GM18498 (cell line): ENCODE results near the gene ANKRD13A.
"Not testable (repeated sequence)": the region's sequence is repeated elsewhere in the genome, so short reads cannot be mapped to it uniquely, and the experiment has no call there.

Experiments
- ATAC-seq: cut with Tn5 transposase; IDR thresholded peaks from one replicate; pipeline ENCODE4 v1.9.1; 2021; ENCODE audit warnings: mild to moderate bottlenecking, moderate library complexity; ENCODE audit not compliant: unreplicated experiment

ANKRD13A gene

DNA sequence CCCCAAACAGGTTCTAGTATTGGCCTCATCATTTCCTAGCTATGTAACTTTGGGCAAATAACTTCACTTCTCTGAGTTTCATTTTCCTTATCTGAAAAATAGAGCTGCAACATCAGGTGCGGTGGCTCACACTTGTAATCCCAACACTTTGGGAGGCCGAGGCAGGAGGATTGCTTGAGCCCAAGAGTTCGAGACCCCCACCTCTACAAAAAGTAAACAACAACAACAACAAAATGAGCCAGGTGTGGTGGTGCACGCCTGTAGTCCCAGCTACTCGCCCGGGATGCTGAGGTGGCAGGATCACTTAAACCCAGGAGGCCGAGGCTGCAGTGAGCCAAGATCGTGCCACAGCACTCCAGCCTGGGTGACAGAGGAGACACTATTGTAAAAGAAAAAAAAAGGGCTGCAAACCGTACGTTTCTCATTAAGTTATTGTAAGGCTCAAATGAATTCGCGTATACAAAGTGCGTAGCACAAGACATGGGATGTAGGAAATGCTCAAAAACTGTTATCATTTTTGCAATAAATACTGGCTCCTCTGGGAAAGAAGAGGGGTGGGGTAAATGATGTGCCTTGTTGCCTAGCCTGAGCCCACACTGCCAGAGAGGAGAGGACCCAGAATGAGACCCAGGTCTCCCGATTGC lies 48.2 kb downstream of the ANKRD13A start:
- ATAC-seq = no peak

DNA sequence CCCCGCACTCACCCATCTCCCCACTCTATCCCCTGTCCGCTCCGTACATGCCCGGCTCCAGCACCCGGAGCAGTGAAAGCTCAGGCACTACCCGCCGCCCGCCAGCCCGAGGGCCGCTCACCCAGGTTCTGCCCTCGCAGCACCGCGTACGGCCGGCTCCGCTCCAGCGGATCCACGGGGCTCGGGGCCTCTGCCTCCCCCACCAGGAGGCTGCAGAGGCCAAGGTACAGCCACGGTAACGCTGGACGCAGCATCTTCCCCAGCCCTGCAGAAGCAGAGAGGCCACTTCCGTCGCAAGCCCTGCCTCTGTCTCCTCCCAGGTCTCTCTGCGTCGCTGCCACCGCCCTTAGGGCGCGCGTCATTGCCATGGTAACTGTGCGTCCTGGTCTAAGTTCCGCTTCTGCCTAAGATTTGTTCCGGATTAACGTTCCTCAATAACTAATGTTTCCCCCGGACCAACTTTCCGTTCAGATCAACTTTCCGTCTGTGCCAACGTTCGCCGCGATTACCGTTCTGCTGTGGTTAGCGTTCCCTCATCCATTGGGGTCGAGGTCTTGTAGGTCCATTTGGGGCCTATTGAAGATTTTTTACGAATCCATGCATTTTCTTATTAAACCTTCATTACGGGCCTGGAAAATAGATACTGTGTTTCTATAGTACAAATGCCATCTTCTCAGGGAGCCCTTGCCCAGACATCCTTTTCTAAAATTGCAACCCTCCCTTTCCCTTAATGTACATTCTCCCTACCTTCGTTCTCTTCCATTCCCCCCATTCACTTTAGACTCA lies 49.2 kb downstream of the ANKRD13A start, which contains the start of gene C12orf76:
Gene C12orf76, minus strand, starts transcription at position 281 of the 786 bp plus-strand sequence. Its CDS starts 27 bp downstream, at position 254.
- peak; percentile 100 for ATAC-seq

DNA sequence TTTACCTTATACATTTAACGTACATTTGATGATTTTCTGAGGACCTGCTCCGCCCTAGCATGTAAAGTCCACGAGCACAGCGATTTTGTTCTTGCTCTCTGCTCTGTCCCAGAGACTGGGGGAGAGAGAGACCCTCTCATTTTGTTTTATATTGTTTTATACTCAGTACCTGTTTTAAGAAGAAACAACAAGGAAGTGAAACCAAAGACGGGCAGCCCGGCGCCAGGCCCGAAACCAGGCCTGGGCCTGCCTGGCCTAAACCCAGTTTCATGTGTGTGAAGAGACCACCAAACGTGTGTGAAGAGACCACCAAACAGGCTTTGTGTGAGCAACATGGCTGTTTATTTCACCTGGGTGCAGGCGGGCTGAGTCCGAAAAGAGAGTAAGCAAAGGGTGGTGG lies 49.8 kb downstream of the ANKRD13A start:
- not testable (repeated sequence) for ATAC-seq

DNA sequence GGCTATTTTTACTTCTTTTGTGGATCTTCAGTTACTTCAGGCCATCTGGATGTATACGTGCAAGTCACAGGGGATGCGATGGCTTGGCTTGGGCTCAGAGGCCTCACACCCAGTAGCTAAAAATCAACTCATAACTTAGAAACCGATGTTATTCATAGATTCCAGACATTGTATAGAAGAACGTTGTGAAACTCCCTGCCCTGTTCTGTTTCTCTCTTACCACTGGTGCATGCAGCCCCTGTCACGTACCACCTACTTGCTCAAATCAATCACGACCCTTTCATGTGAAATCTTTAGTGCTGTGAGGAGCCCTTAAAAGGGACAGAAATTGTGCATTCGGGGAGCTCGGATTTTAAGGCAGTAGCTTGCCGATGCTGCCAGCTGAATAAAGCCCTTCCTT lies 50.4 kb downstream of the ANKRD13A start:
- ATAC-seq = not testable (repeated sequence)

DNA sequence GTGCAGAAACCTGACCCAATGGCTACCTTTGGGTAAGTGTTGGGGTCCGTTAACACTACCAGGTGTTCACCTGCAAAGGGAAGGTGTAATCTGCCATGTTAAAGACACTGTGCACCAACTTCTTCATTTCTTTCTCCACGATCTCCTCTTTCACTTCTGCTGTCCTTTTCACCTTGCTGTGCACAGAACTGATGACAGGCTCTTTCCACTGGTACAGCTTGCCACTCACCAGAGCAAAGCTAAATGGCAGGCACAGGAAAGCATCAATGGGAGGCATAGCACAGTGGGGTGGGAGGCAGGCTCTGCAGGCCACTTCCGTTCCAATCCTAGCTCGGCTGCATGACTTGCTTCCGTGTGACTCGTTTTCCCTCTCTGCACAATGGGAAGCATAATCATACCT lies 51.7 kb downstream of the ANKRD13A start:
- no peak for ATAC-seq

DNA sequence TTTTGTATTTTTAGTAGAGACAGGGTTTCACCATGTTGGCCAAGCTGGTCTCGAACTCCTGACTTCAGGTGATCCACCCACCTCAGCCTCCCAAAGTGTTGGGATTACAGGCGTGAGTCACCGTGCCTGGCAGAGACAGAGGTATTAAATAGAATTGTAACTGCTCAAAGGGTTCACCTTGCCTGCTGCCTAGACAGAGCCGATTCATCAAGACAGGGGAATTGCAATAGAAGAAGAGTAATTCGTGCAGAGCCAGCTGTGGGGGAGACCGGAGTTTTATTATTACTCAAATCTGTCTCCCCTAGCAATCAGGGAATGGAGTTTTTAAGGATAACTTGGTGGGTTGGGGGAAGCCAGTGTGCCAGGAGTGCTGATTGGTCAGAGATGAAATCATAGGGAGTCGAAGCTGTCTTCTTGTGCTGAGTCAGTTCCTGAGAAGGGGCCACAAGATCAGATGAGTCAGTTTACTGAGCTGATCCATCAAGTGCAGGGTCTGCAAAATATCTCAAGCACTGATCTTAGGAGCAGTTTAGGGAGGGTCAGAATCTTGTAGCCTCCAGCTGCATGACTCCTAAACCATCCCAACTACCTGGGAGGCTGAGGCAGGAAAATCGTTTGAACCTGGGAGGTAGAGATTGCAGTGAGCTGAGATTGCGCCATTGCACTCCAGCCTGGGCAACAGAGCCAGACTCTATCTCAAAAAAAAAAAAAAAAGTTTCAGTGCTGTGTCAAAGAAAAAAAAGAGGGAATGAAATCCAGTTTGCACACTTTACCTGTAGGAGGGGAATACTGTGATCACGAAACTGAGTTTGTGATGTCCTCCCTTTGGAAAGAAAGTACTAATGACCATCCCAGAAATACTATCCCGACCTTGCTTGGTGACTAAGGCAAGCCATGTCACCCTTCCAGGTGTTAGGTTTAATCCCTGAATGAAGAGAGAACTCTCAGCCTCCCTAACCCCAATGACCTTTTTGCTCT lies 56.4 kb downstream of the ANKRD13A start:
- ATAC-seq = not testable (repeated sequence)

DNA sequence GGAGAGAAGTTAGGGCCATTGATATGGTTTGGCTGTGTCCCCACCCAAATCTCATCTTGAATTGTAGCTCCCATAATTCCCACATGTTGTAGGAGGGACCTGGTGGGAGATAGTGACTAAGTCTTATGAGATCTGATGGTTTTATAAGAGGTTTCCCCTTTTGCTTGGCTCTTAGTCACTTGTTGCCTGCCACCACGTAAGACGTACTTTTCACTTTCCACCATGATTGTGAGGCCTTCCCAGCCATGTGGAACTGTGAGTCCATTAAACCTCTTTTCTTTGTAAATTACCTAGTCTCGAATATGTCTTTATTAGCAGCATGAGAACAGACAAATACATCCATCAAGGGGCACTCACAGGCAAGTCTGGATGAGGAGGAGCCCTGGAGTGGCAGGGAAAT lies 57.4 kb downstream of the ANKRD13A start:
- ATAC-seq = not testable (repeated sequence)

DNA sequence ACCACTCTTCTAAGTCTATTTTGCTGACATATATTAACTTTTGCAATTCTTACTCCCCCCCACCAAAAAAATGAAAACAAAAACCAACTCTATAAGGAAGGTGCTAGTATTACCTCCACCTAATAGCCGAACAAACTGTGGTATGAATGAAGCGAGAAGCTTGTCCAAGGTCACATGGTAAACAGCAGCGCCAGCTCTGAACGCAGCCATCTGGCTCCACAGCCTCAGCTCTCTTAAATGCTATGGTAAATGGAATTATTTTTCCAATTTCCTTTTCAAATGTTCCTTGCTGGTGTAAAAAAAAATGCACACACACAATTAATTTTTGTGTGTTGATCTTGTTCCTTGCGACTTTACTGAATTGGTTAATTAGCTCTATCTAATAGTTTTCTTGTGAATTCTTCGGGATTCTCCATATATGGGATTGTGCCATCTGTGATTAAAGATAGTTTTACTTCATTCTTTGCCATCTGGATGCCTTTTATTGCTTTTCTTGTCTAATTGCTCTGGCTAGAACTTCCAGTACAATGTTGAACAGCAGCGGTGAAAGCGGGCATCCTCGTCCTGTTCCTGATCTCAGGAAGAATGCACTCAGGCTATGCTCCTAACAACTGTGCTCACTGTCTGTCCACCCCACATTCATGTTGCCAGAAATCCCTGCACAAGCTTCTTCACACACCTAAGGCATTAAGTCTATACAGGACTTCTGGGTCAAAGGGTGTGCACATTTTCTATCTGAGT lies 59.8 kb downstream of the ANKRD13A start:
- no peak for ATAC-seq

DNA sequence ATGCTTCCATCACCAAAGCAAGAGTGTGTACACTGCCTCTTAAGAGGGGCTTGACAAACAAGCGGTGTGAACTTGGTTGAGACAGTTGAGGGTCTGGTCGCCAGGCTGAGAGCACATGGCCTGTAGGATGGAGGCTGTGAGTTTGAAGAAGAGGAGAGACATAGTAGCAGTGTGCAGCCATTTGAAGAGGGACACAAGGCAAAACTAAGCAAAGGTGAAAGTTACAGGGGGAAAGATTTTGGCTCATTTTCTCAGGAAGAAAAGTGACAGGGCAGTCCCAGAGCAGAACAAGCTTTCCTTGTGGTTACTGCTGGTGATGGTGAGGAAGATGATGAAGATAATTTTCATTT lies 60.4 kb downstream of the ANKRD13A start:
- ATAC-seq = no peak

DNA sequence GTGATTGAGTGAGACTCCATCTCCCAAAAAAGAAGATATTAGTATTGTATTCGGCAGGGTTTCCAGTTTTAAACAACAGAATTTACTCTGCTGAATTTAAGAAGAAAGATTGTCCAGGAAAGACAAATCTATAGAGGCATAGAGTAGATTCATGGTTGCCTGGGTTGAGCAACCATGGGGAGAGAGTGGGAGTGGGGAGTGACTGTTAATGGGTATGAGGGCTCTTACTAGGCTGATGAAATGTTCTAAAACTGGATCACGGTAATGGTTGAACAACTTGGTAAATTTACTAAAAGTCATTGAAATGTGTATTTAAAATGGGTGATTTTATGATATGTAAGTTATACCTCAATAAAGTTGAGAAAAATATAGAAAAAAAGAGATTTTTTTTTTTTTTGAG lies 63.0 kb downstream of the ANKRD13A start:
- no peak for ATAC-seq

DNA sequence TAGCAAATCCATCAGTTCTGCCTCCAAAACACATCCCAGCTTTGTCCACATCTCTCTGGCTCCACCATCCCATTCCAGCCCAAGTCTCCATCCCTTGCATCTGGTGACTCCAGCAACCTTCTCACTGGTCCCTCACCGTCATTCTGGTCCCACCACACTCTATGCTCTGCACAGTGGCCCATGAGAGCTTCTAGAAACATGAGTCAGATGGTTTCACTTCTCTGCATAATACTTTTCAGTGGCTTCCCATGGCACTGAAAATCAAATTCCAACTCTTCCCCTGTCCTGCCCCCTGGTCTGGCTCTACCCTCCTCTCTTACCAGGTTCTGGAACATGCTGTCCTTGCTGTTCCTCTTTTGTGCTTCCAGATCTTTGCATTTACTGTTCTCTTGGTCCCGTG lies 66.3 kb downstream of the ANKRD13A start:
- no peak for ATAC-seq

DNA sequence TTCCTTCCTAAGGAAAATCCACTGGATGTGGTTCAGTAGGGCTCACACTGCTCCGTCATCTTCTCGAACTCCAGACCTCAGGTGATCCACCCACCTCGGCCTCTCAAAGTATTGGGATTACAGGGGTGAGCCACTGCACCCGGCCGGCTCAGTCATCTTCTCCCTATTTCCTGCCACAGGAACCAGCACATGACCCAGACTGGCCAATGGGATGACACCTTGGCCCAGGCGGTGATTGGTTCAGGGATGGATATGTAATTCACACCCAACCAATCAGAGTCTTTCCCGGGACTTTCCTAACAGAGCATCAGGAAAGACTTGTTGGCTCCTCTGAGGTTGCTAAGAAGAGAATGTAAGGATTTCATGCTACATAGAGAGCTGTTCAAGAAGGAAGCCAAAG lies 68.3 kb downstream of the ANKRD13A start:
- ATAC-seq = no peak

DNA sequence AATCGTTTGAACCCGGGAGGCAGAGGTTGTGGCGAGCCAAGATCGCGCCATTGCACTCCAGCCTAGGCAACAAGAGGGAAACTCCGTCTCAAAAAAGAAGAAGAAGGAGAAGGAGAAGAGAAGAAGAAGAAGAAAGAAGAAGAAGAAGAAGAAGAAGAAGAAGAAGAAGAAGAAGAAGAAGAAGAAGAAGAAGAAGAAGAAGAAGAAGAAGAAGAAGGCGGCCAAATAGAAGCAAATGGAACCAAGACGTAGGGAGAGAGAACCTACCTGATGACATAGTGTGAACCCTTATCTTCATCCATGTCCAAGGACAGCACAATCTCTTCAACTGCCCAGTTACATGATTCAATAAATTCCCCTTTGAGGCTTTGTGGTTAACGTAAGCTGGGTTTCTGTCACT lies 68.9 kb downstream of the ANKRD13A start:
- not testable (repeated sequence) for ATAC-seq

DNA sequence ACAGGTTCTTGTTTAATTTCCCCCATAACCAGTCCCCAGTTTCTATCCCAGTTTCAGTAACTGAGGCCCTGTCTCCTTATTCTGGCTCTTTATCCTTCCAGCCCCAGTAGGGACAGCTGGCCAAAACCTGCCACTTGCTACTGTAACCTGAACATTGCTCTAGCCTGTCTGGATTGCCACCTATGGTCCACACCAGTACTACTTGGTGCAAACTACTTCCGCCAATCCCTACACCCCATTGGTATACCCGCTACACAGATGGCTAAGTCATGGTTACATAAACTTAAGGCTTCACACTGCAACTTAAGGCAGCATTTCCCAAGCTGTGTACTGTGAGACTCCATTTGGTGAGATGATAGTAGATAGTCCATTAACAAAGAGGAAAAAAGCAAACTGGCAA lies 69.4 kb downstream of the ANKRD13A start:
- no peak for ATAC-seq

DNA sequence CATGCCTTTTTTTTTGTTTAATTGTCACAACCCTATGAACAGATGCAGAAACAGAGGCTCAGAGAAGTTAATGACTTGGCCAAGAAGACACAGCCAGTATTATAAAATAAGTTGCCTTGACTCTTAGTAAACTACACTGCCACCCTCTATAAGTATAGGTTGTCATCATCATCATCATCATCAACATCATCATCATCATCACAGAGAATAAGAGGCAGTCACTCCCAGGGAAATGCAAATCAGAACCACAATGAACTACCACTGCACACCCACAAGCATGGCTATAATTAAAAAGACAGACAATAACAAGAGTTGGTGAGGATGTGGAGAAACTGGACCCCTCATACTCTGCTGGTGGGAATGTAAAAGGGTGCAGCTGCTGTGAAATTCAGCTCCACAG lies 72.3 kb downstream of the ANKRD13A start:
- no peak for ATAC-seq

DNA sequence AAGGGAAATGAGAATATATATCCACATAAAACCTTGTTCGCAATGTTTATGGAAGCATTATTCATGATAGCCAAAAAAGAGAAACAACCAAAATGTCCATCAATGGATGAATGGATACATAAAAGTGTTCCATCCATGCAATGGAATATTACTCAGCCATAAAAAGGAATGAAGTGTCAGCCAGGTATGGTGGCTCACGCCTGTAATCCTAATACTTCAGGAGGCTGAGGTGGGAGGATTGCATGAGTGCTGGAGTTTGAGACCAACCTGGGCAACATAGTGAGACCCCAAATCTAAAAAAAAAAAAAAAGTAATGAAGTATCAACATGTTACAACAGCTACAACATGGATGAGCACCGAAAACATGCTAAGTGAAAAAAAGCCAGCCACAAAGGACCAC lies 72.7 kb downstream of the ANKRD13A start:
- no peak for ATAC-seq

DNA sequence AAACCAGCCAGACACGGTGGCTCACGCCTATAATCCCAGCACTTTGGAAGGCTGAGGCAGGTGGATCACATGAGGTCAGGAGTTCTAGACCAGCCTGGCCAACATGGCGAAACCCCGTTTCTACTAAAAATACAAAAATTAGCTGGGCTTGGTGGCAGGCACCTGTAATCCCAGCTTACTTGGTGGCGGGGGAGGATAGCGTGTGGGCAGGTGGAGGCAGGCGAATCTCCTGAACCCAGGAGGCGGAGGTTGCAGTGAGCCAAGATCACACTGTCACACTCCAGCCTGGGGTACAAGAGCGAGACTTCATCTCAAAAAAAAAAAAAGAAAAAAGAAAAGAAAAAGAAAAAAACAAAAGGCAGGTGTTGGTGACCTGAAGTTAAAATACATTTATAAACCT lies 73.4 kb downstream of the ANKRD13A start:
- not testable (repeated sequence) for ATAC-seq

DNA sequence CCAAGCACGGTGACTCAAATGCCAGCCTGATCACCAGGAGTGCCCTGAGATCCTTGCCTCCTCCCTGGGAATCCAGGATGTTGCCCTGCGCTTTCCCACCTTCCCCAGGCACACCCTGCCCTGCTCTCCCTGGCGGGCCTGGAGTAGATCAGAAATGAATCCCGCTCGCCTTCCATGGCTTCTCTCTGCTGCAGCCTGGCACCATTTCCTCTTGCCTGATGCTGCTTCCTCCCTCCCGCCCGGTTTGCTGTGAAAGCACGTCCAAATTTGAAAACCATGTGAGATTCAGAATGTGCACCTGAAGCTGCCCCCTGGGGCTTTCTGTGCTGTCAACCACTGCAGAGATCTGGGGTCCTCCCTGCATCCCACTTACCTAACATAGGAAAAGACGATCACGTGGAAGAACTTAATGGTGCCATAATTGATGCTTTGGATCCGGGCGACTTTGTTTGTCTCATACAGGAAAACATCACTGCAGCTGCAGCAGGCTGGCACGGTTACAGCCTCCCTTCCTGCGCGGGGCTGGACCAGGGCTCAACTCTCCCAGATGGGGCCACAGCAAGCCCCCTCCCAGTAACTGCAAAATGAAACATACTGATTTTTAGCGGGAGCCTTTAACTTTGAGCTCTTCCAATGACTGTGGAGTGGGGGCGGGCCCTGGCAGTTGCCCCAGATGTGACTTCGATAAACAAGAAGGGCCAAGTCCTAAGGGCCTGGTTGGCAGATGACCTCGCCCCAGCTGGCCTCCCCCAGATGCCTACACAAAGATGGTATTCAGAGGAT lies 74.0 kb downstream of the ANKRD13A start:
- ATAC-seq = no peak

DNA sequence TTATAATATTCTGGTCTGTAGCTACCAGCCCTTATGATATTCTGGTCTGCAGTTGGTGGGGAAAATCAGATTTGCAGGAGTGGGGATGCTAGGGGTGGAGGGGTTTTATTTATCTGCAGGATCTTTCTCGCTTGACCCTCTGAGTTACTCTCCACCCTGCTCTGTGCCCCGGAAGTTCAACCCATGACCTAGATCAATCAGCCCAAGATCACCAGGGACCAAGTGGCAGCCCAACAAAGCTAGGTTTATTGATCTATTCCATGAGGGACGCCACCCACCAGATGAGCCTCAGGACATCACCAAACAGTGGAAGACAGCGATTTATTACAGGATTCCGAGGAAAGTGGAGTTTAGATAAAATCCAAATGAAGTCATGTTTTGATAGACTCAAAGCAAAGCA lies 74.9 kb downstream of the ANKRD13A start:
- ATAC-seq = no peak

DNA sequence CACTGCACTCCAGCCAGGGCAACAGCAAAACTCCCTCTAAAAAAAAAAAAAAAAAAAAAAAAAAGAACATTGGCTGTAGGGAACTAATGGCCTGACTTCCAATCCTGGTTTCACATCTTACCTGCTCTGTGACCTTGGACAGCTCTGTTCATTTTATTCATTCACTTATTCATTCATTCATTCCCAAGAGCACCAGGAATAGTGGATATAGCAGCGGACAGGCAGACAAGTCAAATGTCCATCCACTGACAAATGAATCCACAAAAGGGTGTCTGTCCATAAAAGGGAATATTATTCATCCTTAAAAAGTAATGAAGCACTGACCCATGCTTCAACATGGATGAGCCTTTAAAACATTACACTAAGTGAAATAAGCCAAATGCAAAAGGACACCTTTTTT lies 76.7 kb downstream of the ANKRD13A start:
- ATAC-seq = no peak
